ENCODE data around the gene PPAN. TPM values are rescaled to one million over a fixed set of nuclear protein-coding genes. Genes with fewer than 3 reads are reported as not detected.

The PPAN gene
- total and polyA plus RNA-seq, 7 donors, result 16.2 to 58.7 (median 25.2) TPM

- no peaks in the 10 kb centered on the region for H3K9me3 ChIP-seq
- no peak for DNase-seq
- H3K4me3 ChIP-seq, result peak overlapping the region; percentile 71 to 98 (median 83)
- H3K27me3 ChIP-seq, result no peaks in the 10 kb centered on the region
- intact Hi-C loops (cut with DNase I), result no loop called here
- H3K4me1 ChIP-seq, result peaks cover 0 to 18% (median 8%) of the 10 kb centered on the region in 4 donors
- peaks cover 0 to 36% (median 5%) of the 10 kb centered on the region in 4 donors for H3K36me3 ChIP-seq
- WGBS, 2 donors, result 90 to 92% methylated on average over 18 of the region's 18 CpGs
- TF ChIP-seq CTCF (IDR thresholded peaks at IDR 0.05) (no peak), POLR2AphosphoS5 (IDR thresholded peaks at IDR 0.05) (no peak), EP300 (IDR thresholded peaks at IDR 0.05) (no peak), POLR2A (IDR thresholded peaks at IDR 0.05) (no peak)
- peak overlapping the region; percentile 86 to 93 (median 89) for H3K27ac ChIP-seq
These were observed 18.7 kb upstream of the PPAN start for GRCh38 chr19:10087296-10088061.

- H3K27me3 ChIP-seq, result no peaks in the 10 kb centered on the region
- H3K27ac ChIP-seq, result no peak overlapping the region
- no peaks in the 10 kb centered on the region for H3K9me3 ChIP-seq
- H3K4me1 ChIP-seq, result peaks cover 0 to 18% (median 8%) of the 10 kb centered on the region in 4 donors
- no peak for TF ChIP-seq POLR2A (IDR thresholded peaks at IDR 0.05)
- whole genome bisulfite sequencing, 2 donors, result 95 to 96% methylated on average over 6 of the region's 6 CpGs
- no peak for DNase-seq
- H3K36me3 ChIP-seq, result peaks cover 0 to 39% (median 5%) of the 10 kb centered on the region in 4 donors
- H3K4me3 ChIP-seq, result no peak overlapping the region
- intact Hi-C loops (cut with DNase I), result no loop called here
These were observed 17.1 kb upstream of the PPAN start for GRCh38 chr19:10088949-10089554.

GRCh38 chr19:10089801-10090375 is 16.3 kb upstream of the PPAN start:
- H3K27me3 ChIP-seq, result no peaks in the 10 kb centered on the region
- WGBS, 2 donors, result 86 to 91% methylated on average over 15 of the region's 15 CpGs
- no peak overlapping the region for H3K27ac ChIP-seq
- peaks cover 0 to 39% (median 5%) of the 10 kb centered on the region in 4 donors for H3K36me3 ChIP-seq
- no peak for TF ChIP-seq EP300 (IDR thresholded peaks at IDR 0.05)
- no peak for TF ChIP-seq CTCF (IDR thresholded peaks at IDR 0.05)
- TF ChIP-seq POLR2AphosphoS5 (IDR thresholded peaks at IDR 0.05), result no peak
- no peak for TF ChIP-seq POLR2A (IDR thresholded peaks at IDR 0.05)
- no peak for DNase-seq
- no peak overlapping the region for H3K4me3 ChIP-seq
- H3K9me3 ChIP-seq, result no peaks in the 10 kb centered on the region
- peaks cover 0 to 18% (median 8%) of the 10 kb centered on the region in 4 donors for H3K4me1 ChIP-seq
- intact Hi-C loops (cut with DNase I), result no loop called here

GRCh38 chr19:10091370-10091687 is 14.8 kb upstream of the PPAN start:
- Histone ChIP-seq H3K4me1 (peaks cover 0 to 17% (median 16%) of the 10 kb centered on the region in 4 donors), H3K27me3 (no peaks in the 10 kb centered on the region), H3K27ac (no peak overlapping the region), H3K4me3 (no peak overlapping the region), H3K36me3 (peaks cover 0 to 39% (median 5%) of the 10 kb centered on the region in 4 donors), H3K9me3 (no peaks in the 10 kb centered on the region)
- no peak for DNase-seq
- TF ChIP-seq EP300 (IDR thresholded peaks at IDR 0.05) (no peak), POLR2AphosphoS5 (IDR thresholded peaks at IDR 0.05) (no peak), CTCF (IDR thresholded peaks at IDR 0.05) (no peak), POLR2A (IDR thresholded peaks at IDR 0.05) (no peak)
- intact Hi-C loops (cut with DNase I), result no loop called here
- 94 to 95% methylated on average over 17 of the region's 17 CpGs for WGBS, 2 donors

Data from sigmoid colon (tissue), 7 donors.